SK-N-SH treated with all-trans-retinoic acid at 6 μM for 48 hours (cell line): ENCODE measurements around the gene NDE1.

ENCODE experiments used
- BACH2 ChIP-seq: fragments of 250-450 bp; sonication (Bioruptor Pico); IDR thresholded peaks from 2 replicates; pipeline ENCODE4 v1.9.0; 2021; ENCODE audit warnings: mild to moderate bottlenecking, borderline replicate concordance
- CSDC2 ChIP-seq: fragments of 250-450 bp; sonication (Bioruptor Pico); IDR thresholded peaks from 2 replicates; pipeline ENCODE4 v1.5.0; 2020; ENCODE audit warnings: mild to moderate bottlenecking, moderate library complexity
- ESRRG ChIP-seq: fragments of 250-450 bp; sonication (Bioruptor Pico); IDR thresholded peaks from 2 replicates; pipeline ENCODE4 v1.6.1; 2021; ENCODE audit warnings: mild to moderate bottlenecking
- OSR1 ChIP-seq: fragments of 250-450 bp; sonication (Bioruptor Pico); IDR thresholded peaks from 2 replicates; pipeline ENCODE4 v1.8.0; 2022; ENCODE audit warnings: moderate library complexity, mild to moderate bottlenecking, inconsistent platforms
- RARB ChIP-seq: fragments of 250-450 bp; sonication (Bioruptor Pico); IDR thresholded peaks from 2 replicates; pipeline ENCODE4 v1.8.0; 2021; ENCODE audit warnings: mild to moderate bottlenecking, moderate library complexity
- TOX ChIP-seq: fragments of 250-450 bp; sonication (Bioruptor Pico); IDR thresholded peaks from 2 replicates; pipeline ENCODE4 v1.8.0; 2021; ENCODE audit warnings: mild to moderate bottlenecking, moderate library complexity, borderline replicate concordance
- ZFP30 ChIP-seq: fragments of 450-650 bp; formaldehyde crosslinking; IDR thresholded peaks from 2 replicates; pipeline ENCODE4 v1.5.0; 2022; ENCODE audit warnings: mild to moderate bottlenecking, moderate library complexity
- ZNF70 ChIP-seq: fragments of 450-650 bp; formaldehyde crosslinking; IDR thresholded peaks from 2 replicates; pipeline ENCODE4 v1.5.0; 2020; ENCODE audit warnings: mild to moderate bottlenecking, moderate library complexity
- ZNF8 ChIP-seq: fragments of 450-650 bp; formaldehyde crosslinking; IDR thresholded peaks from 2 replicates; pipeline ENCODE4 v1.5.0; 2020; ENCODE audit warnings: mild to moderate bottlenecking, moderate library complexity
- TF ChIP-seq, protein P1 (sequence below): fragments of 250-450 bp; sonication (Bioruptor Pico); IDR thresholded peaks from 2 replicates; pipeline ENCODE4 v1.8.0; 2020; ENCODE audit warnings: mild to moderate bottlenecking, moderate library complexity, borderline replicate concordance
- TF ChIP-seq, protein P2 (sequence below): fragments of 250-450 bp; sonication (Bioruptor Pico); IDR thresholded peaks from 2 replicates; pipeline ENCODE4 v1.5.1; 2020; ENCODE audit warnings: low read depth, mild to moderate bottlenecking, moderate library complexity

DNA sequence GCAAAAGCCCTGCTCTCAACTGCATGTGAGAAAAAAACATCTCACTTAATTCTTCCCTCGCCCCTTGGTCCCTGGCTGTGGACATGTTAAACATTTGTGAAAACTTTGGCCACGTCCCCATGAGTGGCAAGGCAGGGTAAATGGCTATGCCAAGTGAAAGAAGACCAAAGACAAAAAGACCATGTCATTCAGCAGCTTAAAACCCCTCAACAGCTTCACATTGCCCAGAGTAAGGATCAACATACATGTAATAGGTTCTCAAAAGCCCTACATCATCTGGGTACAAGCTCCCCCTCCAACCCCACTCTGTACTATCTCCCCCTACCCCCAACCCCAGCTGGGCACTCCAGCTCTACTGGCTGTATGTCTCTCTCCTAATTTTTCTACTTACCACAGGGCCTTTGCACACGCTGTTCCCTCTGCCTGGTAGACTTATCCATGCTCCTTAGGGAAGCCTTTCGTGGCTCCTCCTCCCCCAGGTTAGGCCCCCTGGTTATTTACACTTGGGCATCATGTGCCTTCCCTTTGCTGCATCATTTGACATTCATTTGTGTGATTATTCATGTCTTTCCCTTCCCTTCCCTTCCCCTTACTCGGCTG lies 75.7 kb downstream of the NDE1 start:
- TF ChIP-seq, protein P1, sequence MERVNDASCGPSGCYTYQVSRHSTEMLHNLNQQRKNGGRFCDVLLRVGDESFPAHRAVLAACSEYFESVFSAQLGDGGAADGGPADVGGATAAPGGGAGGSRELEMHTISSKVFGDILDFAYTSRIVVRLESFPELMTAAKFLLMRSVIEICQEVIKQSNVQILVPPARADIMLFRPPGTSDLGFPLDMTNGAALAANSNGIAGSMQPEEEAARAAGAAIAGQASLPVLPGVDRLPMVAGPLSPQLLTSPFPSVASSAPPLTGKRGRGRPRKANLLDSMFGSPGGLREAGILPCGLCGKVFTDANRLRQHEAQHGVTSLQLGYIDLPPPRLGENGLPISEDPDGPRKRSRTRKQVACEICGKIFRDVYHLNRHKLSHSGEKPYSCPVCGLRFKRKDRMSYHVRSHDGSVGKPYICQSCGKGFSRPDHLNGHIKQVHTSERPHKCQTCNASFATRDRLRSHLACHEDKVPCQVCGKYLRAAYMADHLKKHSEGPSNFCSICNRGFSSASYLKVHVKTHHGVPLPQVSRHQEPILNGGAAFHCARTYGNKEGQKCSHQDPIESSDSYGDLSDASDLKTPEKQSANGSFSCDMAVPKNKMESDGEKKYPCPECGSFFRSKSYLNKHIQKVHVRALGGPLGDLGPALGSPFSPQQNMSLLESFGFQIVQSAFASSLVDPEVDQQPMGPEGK (CRISPR knock-in tag) = no peak
- TF ChIP-seq ZFP30 (CRISPR knock-in tag) (no peak), ZNF8 (CRISPR knock-in tag) (no peak), ZNF70 (CRISPR knock-in tag) (no peak), ESRRG (no peak), TOX (CRISPR knock-in tag) (no peak), OSR1 (no peak), CSDC2 (CRISPR knock-in tag) (no peak), BACH2 (CRISPR knock-in tag) (no peak), RARB (CRISPR knock-in tag) (no peak)
- TF ChIP-seq, protein P2, sequence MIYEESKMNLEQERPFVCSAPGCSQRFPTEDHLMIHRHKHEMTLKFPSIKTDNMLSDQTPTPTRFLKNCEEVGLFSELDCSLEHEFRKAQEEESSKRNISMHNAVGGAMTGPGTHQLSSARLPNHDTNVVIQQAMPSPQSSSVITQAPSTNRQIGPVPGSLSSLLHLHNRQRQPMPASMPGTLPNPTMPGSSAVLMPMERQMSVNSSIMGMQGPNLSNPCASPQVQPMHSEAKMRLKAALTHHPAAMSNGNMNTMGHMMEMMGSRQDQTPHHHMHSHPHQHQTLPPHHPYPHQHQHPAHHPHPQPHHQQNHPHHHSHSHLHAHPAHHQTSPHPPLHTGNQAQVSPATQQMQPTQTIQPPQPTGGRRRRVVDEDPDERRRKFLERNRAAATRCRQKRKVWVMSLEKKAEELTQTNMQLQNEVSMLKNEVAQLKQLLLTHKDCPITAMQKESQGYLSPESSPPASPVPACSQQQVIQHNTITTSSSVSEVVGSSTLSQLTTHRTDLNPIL = no peak
